K562 (cell line): Measurements from ENCODE around the gene WAS. TPM values are rescaled to one million over a fixed set of nuclear protein-coding genes. Genes with fewer than 3 reads are reported as not detected.

Experiments used
- BCOR ChIP-seq: fragments of 450-650 bp; IDR thresholded peaks from 2 replicates; pipeline ENCODE4 v1.6.1; 2016
- CC2D1A ChIP-seq: fragments of 450-650 bp; IDR thresholded peaks from 2 replicates; pipeline ENCODE4 v1.6.1; 2017; ENCODE audit warnings: mild to moderate bottlenecking
- FOXJ3 ChIP-seq: sonication (generic); formaldehyde crosslinking; IDR thresholded peaks from 2 replicates; pipeline ENCODE4 v1.4.0; 2020; ENCODE audit warnings: mild to moderate bottlenecking, missing genetic modification reagents
- HDGF ChIP-seq: fragments of 450-650 bp; IDR thresholded peaks from 2 replicates; pipeline ENCODE4 v1.6.1; 2016
- NFIC ChIP-seq: fragments of 450-650 bp; IDR thresholded peaks from 2 replicates; pipeline ENCODE4 v1.6.1; 2017; ENCODE audit warnings: mild to moderate bottlenecking, inconsistent platforms
- RBFOX2 ChIP-seq: fragments of 200-400 bp; formaldehyde crosslinking; IDR thresholded peaks from 2 replicates; pipeline ENCODE4 v1.6.1; 2017; ENCODE audit warnings: low read depth, mild to moderate bottlenecking, low read length, moderate library complexity
- RBM34 ChIP-seq: fragments of 200-400 bp; formaldehyde crosslinking; IDR thresholded peaks from 2 replicates; pipeline ENCODE4 v1.6.1; 2018; ENCODE audit warnings: low read length, borderline replicate concordance; ENCODE audit not compliant: insufficient read depth
- REST ChIP-seq, 2 experiments: fragments of 450-650 bp; formaldehyde crosslinking in 1 of 2; IDR thresholded peaks; 2 replicates each; pipeline versions ENCODE4 v1.4.0 to v1.6.1; 2014 to 2020; ENCODE audit warnings: mild to moderate bottlenecking in 2 of 2, borderline replicate concordance in 1 of 2, low read depth in 1 of 2
- SP2 ChIP-seq: IDR thresholded peaks from 2 replicates; pipeline ENCODE4 v1.6.1; 2011; ENCODE audit warnings: mild to moderate bottlenecking, low read depth, low read length, moderate library complexity; ENCODE audit not compliant: poor library complexity, severe bottlenecking; ENCODE audit errors: extremely low read depth
- TRIM24 ChIP-seq, 2 experiments: fragments of 450-650 bp; IDR thresholded peaks; 2 replicates each; pipeline ENCODE4 v1.6.1; 2016
- ZNF140 ChIP-seq: fragments of 250-450 bp; sonication (Bioruptor Pico); IDR thresholded peaks from 2 replicates; pipeline ENCODE4 v1.8.0; 2021; ENCODE audit warnings: moderate library complexity, mild to moderate bottlenecking, inconsistent platforms
- ZNF318 ChIP-seq, 2 experiments: fragments of 450-650 bp; IDR thresholded peaks; 2 replicates each; pipeline ENCODE4 v1.6.1; 2016; ENCODE audit warnings: mild to moderate bottlenecking in 2 of 2, borderline replicate concordance in 1 of 2, low read depth in 1 of 2, moderate library complexity in 1 of 2
- polyA plus RNA-seq, 8 experiments: library from polyadenylated mRNA; depleted of rRNA in 4 of 8; stranded (reverse) in 5 of 8; unstranded in 3 of 8; fragments of >200 nt; fragmentation: Nextera tagmentation in 2 of 8; fragmentation: Illumina TruSeq in 1 of 8; extraction: Ambion mirVana in 2 of 8; extraction: Trizol in 1 of 8; gene quantifications; 2 replicates each; pipeline versions ENCODE4 v1.2.1 to v1.2.3, GENCODE V29; 2011 to 2014; ENCODE audit warnings: inconsistent platforms in 1 of 8, missing spikeins in 1 of 8
- total RNA-seq, 7 experiments: library from RNA; depleted of rRNA in 6 of 7; stranded (reverse); fragments of >200 nt in 6 of 7; fragmentation: Illumina TruSeq in 2 of 7; extraction: Trizol in 2 of 7; gene quantifications; 2 replicates each; pipeline versions ENCODE4 v1.2.1 to v1.2.3, GENCODE V29; 2011 to 2021; ENCODE audit warnings: low replicate concordance in 1 of 7

Gene WAS
- total and polyA plus RNA-seq, 9 of the 15 experiments (the other 6 are each of a cell fraction or from before 2014, with no cell fraction given), result 0.11 to 16.1 (median 3.8) TPM

GRCh38 chrX:48709522-48710112 lies 26.0 kb downstream of the WAS start (continued):
- TF ChIP-seq ZNF318 (IDR thresholded peaks at IDR 0.05; ENCODE audit: borderline replicate concordance in 1 of 2, low read depth in 1 of 2) (0 out of 4 replicates have a peak, but pooled peaks of 1 of the 2 experiments have one; percentile 16), BCOR (peak; percentile 66; the same call in 1 of the 2 replicates), HDGF (no peak), REST (IDR thresholded peaks at IDR 0.05; ENCODE audit: borderline replicate concordance) (peak; percentile 98), REST (CRISPR knock-in tag; IDR thresholded peaks at IDR 0.05; ENCODE audit: low read depth) (no peak), RBM34 (no peak), FOXJ3 (no peak), SP2 (no peak), ZNF140 (CRISPR knock-in tag) (no peak), RBFOX2 (0 out of 2 replicates have a peak, but pooled peaks have one; percentile 20), CC2D1A (no peak), TRIM24 (IDR thresholded peaks at IDR 0.05) (peak; percentile 99), NFIC (peak; percentile 25; the same call in 1 of the 2 replicates)
